GM19452 (cell line): Measurements from ENCODE around the gene CYP4F2.
"Not testable (repeated sequence)": the region's sequence is repeated elsewhere in the genome, so short reads cannot be mapped to it uniquely, and the experiment has no call there.

ENCODE experiments used
- ATAC-seq: cut with Tn5 transposase; IDR thresholded peaks from one replicate; pipeline ENCODE4 v1.9.1; 2021; ENCODE audit not compliant: unreplicated experiment

The CYP4F2 gene

DNA sequence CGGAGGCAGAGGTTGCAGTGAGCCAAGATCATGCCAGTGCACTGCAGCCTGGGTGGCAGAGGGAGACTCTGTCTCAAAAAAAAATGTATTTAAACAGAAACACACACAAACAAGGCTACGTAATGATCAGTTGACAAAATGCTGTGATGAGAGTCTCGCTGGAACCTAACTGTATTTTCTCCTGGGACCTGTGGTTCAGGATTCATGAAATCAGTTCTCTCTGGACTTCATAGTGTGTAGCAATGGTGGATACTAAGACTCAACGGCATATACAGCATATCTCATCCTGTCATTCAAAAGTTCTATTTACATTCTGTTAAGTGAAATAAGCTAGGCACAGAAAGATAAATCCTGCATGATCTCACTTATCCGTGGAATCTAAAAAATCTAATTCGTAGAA lies 37.4 kb downstream of the CYP4F2 start:
- ATAC-seq, result no peak

DNA sequence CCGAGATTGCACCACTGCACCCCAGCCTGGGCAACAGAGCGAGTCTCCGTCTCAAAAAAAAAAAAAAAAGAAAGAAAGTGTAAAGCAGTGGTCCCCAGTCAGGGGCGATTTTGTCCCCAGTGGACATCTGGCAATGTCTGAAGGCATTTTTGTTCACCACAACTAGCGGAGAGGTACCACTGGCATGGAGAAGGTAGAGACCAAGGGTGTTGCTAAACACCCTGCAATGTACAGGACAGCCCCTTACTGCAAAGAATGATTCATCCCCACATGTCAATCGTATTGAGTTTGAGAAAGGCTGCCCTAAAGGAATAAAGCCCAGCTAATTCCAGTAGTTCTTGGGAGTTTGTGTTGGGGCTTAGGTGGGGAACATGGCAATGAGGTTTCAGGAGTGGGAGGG lies 38.7 kb downstream of the CYP4F2 start:
- no peak for ATAC-seq

DNA sequence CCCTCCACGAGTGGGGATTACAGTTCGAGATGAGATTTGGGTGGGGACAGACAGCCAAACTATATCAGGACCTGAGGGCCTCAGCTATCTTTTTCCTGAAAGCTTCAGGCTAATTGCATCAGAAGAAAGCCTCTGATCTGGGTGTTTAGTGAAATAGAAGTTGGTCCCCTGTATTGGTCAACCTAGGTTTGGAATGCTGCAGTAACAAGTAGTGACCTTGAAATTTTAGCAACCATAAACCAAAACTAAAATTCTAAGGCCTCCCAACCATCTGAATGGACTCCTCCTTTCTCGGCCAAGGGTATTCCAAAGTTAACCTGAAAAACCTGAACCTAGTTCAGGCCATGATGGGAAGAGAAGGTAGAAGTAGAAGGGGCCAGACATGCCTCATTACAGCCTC lies 47.5 kb downstream of the CYP4F2 start:
- no peak for ATAC-seq

DNA sequence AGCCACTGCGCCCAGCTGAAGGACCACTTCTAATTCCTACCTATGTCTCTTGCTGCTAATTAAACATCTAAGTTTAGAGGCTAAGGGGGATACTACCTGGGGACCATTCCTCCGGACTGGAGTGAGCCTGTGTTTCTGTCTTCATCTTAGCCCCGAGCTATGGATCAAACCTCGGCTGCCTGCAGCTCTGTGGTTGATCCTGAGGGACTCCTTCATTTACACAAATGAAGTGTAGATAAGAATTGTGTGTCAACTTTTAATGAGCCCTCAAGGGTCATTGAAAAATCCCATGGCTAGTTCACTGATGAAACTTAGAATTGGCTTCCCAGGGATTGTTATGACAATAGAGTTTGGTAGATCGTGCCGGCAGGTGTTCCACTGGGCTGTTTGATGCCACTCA lies 51.0 kb downstream of the CYP4F2 start:
- no peak for ATAC-seq

DNA sequence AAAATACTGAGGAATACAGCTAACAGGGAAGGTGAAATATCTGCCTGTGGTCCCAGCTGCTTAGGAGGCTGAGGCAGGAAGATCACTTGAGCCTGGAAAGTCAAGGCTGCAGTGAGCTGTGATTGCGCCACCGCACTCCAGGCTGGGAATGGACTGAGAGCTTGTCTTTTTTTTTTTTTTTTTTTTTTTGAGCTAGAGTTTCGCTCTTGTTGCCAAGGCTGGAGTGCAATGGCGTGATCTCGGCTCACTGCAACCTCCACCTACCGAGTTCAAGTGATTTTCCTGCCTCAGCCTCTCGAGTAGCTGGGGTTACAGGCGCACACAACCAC lies 54.0 kb downstream of the CYP4F2 start:
- not testable (repeated sequence) for ATAC-seq

DNA sequence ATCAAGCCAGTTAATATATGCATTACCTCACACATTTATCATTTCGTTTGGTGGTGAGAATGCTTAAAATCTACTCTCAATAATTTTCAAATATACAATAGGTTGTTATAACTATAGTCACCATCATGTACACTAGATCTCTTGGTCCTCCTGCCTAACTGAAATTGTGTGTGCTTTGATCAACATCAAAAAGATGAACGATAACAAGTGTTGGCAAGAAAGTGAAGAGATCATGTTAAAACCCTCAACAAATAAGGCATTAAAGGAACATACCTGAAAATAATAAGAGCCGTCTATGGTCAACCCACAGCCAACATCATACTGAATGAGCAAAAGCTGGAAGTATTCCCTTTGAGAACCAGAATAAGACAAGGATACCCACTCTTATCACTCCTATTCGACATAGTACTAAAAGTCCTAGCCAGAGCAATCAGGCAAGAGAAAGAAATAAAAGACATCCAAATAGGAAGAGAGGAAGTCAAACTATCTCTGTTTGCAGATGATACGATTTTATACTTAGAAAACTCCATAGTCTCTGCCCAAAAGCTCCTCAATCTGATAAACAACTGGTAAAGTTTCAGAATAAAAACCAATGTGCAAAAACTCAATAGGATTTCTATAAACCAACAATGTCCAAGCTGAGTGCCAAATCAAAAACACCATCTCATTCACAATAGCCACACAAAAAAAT lies 54.5 kb downstream of the CYP4F2 start:
- ATAC-seq, result no peak

DNA sequence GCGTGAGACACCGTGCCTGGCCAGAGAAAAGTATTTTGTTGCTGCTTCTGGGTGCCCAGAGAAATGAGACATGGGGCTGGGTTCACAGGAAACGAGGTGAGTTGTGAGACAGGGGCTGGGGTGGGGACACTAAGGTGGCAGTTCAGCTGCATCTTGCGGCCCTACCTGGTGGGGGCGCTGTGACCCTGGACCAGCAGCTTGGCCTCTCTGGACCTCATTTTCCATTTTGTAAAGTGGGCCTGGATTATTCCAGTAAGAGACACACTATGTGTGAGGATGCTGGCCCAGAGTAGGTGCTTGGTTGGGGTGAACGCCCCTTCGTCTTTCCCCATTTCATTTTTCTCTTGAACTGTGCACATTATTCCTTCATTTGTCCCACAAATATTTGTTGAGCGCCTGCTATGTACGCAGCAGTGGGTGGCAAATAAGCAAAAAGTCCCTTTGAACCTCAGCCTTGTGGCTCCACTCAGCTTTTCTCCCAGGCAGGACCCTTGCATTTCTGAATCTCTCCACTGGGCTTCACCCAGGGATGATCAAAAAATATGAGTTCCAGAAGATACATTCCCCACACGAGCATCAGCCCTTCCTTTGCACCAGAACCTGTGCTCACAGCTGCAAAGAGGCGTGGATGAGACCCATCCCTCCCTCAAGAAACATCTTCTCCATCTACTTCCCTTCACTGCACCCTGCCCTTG lies 55.9 kb downstream of the CYP4F2 start:
- ATAC-seq, result no peak

DNA sequence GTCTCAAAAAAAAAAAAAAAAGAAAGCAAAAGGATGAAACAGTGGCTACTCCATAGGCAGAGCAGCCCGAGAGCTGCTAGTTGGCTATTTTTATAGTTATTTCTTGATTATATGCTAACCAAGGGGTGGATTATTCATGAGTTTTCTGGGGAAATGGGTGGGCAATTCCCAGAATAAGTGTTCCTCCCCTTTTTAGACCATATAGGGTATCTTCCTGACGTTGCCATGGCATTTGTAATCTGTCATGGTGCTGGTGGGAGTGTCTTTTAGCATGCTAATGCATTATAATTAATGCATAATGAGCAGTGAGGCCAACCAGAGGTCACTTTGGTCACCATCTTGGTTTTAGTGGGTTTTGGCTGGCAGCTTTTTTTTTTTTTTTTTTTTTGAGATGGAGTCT lies 57.0 kb downstream of the CYP4F2 start:
- no peak for ATAC-seq

DNA sequence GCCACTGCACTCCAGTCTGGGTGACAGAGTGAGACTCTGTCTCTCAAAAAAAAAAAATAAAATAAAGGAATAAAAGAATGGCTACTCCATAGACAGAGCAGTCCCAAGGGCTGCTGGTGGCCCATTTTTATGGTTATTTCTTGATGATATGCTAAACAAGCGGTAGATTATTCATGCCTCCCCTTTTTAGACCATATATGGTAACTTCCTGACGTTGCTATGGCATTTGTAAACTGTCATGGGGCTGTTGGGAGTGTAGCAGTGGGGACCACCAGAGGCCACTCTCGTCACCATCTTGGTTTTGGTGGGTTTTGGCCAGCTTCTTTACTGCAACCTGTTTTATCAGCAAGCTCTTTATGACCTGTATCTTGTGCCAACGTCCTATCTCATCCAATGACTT lies 58.0 kb downstream of the CYP4F2 start:
- ATAC-seq, result not testable (repeated sequence)

DNA sequence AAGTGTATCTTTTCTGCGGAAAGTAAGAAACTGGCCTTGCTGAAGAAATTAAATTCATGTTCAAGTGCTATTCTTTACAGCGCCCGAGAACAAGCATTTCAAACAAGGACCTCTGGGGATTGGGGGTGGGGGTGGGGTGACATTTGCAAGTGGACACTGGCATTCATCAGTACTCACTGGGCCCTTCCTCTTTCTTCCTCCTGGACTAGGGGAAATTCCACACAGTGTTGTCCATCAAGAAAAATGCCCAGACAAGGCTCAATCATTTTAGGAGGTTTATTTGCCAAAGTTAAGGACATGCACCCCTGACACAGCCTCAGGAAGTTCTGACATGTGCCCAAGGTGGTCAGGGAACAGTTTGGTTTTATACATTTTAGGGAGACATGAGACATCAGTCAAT lies 59.5 kb downstream of the CYP4F2 start:
- ATAC-seq, result no peak

DNA sequence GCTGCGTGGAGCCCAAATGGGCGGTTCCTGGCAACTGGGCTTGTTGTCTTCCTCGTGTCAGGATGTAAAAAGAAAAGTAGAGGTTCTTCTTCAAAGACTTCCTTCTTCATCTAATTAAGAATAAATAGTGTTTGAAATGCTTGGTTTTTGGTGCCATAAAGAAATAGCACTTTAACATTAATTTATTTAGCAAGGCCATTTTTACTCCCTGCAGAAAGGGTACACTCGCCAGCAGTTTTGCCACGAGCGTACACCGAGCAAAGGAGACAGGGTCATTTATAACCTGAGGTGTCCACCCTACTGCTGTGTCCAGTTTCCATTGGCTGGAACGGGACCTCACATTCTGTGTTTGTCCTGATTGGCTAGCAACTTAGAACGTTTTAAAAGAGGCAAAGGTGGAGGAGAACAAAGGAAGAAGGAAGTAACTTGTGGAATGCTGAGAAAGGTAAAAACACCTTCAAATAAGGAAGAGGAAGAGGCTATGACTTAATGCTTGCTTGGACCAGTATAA lies 60.6 kb downstream of the CYP4F2 start:
- peak; percentile 15 for ATAC-seq

DNA sequence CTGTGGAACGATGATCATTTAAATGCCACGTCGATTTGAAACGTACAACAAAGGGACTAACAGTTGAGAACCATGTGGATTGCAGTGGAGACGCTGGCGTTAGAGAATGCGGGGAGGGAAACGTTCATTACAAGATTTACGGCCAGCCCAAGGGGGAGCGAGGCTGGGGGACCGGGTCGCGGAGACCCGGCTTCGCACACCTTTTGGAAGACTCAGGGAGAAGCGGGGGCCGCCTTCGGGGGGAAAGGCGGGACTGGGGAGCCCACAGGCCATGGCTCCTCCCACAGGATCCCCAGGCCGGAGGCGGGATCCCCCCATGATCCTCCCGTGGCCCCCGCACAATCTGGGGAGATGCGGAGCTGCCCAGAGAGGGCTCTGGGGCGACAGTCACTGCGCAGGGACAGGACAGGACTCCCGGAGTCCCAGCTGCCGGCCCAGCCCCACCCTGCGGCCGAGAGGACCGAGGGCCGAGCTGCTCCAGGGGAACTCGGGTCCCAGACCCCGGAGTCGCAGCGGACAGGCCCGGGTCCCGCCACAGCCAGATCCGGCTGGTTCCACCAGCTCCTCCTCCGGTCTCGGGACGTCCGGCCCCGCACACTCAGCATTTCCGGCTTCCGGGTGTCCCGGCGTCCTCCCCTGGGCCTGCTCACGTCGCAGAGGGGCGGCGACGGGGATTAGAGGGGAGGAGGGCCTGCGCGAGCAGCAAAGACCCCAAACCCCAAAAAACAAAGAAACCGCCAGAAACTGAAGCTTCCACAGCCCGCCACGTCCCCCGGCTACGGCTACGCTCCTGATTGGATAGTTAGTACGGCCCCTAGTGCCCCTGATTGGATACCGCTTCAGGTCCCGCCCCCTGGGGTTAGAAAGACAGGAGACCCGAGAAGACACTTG lies 61.3 kb downstream of the CYP4F2 start:
- peak; percentile 97 for ATAC-seq

DNA sequence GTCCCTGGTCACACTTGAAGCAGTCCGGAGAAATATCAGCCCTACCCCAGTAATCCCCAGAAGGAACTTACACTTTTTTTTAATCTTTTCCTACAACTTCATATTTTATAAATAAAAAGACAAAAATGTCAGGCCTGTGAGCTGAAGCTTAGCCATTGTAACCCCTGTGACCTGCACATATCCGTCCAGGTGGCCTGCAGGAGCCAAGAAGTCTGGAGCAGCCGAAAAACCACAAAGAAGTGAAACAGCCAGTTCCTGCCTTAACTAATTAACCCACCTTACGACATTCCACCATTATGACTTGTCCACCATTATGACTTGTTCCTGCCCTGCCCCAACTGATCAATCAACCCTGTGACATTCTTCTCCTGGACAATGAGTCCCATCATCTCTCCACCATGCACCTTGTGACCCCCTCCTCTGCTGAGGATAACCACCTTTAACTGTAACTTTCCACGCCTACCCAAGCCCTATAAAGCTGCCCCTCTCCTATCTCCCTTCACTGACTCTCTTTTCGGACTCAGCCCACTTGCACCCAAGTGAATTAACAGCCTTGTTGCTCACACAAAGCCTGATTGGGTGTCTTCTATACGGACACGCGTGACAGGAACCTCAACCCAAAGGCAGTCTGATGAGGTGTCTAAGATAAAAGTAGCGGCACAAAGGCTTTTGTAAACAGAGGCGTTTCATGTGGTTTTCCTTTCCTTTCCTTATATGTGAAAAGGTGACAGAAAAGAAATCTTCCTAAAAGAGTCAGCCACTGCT lies 62.1 kb downstream of the CYP4F2 start:
- not testable (repeated sequence) for ATAC-seq

DNA sequence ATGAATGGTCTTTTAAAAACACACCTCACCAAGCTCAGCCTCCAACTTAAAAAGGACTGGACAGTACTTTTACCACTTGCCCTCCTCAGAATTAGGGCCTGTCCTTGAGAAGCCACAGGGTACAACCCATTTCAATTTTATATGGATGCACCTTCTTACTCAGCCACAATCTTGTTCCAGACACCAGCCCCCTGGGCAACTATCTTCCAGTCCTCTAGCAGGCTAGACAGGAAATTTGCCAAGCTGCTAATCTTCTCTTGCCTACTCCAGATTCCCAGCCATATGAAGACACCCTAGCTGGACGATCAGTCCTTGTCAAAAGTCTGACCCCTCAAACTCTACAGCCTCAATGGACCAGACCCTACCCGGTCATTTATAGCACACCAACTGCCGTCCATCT lies 63.6 kb downstream of the CYP4F2 start:
- ATAC-seq, result not testable (repeated sequence)

DNA sequence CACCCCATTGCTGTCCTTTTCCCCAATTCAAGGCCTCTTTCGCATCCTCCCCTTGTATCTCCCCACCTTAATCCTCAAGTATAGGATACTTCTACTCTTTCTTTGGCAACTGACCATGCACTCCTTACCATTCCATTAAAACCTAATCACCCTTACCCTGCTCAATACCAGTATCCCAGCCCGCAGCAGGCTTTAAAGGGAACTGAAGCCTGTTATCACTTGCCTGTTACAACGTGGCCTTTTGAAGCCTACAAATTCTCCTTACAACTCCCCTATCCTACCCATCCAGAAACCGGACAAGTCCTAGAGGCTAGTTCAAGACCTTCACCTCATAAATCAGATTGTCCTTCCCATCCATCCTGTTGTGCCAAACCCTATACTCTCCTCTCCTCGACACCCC lies 66.2 kb downstream of the CYP4F2 start:
- no peak for ATAC-seq

DNA sequence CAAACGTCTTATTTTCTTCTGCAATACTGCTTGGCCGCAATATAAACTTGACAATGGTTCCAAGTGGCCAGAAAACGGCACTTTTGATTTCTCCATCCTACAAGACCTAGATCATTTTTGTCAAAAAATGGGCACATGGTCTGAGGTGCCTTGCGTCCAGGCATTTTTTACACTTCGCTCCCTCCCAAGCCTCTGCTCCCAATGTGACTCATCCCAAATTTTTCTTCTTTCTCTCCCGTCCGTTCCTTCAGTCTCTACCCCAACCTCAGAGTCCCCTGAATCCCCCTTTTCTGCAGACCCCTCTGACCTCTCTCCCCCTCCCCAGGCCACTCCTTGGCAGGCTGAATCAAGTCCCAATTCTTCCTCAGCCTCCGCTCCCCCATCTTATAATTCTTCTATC lies 68.1 kb downstream of the CYP4F2 start:
- no peak for ATAC-seq

DNA sequence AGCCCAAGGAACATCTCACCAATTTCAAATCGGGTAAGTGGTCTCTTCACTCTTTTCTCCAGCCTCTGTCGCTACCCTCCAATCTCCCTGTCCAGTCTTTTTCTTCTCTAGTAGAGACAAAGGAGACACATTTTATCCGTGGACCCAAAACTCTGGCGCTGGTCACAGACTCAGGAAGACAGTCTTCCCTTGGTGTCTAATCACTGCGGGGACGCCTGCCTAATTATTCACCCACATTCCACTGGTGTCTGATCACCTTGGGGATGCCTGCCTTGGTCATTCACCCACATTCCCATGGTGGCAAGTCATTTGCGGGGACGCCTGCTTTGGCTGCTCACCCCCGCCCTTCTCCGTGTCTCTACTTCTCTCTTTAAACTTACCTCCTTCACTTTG lies 68.6 kb downstream of the CYP4F2 start:
- no peak for ATAC-seq

DNA sequence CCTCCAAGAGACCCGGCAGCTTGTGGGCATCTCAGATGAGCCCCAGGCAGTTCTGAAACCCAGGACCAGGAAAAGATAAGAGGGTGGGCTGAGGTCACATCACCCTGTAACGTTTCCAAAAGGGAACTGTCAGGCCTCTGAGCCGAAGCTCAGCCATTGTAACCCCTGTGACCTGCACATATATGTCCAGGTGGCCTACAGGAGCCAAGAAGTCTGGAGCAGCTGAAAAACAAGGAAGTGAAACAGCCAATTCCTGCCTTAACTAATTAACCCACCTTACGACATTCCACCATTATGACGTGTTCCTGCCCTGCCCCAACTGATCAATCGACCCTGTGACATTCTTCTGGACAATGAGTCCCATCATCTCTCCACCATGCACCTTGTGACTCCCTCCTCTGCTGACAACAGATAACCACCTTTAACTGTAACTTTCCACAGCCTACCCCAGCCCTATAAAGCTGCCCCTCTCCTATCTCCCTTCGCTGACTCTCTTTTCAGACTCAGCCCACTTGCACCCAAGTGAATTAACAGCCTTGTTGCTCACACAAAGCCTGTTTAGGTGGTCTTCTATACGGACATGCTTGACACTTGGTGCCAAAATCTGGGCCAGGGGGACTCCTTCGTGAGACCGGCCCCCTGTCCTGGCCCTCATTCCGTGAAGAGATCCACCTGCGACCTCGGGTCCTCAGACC lies 69.1 kb downstream of the CYP4F2 start:
- not testable (repeated sequence) for ATAC-seq

DNA sequence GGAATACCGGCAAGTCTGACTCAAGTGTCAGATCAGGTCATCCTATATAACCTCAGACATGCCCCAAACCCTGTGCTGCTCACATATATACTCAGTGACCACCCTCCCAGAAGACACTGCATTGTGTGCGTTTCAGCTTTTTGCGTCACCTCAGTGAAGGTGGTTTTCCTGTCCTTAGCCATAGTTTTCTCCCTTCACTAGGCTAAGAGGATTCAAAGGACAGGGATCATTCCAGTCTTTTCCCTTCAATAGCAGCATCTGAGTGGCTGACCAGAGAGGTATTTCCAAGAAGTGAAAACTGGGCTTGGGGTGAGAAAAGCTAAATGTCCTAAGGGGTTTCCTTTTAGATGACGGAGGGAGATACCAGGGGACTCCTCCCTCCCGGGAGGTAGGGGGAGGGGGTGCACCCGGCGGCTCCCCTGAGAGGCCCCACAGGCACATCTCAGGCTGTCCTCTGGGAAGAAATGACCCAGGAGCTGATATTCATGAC lies 69.7 kb downstream of the CYP4F2 start:
- ATAC-seq, result no peak
